Fibroblast of lung (primary cell): ENCODE measurements around the gene CACNA2D3.

Experiments
- EZH2 ChIP-seq: IDR thresholded peaks from 2 replicates; pipeline ENCODE4 v1.5.1; 2012; ENCODE audit warnings: low read length, control low read depth, mild to moderate bottlenecking; ENCODE audit errors: missing control alignments
- TF ChIP-seq, protein P1 (sequence below), 2 donors: IDR thresholded peaks in 1 of 2; conservative IDR thresholded peaks in 1 of 2; 1 replicate in 1 of 2; 2 replicates in 1 of 2; pipeline ENCODE4 v1.5.1; 2011 to 2012; ENCODE audit warnings: low read length in 2 of 2, control low read depth in 1 of 2, inconsistent platforms in 1 of 2, low read depth in 1 of 2, mild to moderate bottlenecking in 1 of 2

DNA sequence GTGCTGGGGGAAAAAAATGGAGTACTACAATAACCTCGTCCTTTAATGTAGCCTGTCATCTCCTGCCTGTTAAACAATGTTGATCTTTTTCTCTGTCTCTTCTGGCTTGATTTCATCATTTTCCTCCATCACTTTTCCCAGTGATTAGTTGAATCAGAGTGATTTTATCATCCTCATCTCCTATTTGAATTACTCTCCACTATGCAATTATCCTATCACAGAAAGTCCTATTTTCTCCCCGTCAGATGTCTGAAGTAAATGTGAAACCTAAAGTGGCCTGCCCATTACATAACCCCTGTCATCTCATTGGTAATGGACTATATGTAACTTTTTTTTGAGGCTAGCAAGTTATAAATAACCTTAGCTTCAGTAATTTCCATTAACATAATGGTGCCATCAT, 201.8 kb downstream of the CACNA2D3 start:
- no peak for TF ChIP-seq EZH2
- TF ChIP-seq, protein P1, sequence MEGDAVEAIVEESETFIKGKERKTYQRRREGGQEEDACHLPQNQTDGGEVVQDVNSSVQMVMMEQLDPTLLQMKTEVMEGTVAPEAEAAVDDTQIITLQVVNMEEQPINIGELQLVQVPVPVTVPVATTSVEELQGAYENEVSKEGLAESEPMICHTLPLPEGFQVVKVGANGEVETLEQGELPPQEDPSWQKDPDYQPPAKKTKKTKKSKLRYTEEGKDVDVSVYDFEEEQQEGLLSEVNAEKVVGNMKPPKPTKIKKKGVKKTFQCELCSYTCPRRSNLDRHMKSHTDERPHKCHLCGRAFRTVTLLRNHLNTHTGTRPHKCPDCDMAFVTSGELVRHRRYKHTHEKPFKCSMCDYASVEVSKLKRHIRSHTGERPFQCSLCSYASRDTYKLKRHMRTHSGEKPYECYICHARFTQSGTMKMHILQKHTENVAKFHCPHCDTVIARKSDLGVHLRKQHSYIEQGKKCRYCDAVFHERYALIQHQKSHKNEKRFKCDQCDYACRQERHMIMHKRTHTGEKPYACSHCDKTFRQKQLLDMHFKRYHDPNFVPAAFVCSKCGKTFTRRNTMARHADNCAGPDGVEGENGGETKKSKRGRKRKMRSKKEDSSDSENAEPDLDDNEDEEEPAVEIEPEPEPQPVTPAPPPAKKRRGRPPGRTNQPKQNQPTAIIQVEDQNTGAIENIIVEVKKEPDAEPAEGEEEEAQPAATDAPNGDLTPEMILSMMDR (conservative IDR thresholded peaks at IDR 0.05 in 1 of 2, IDR thresholded peaks at IDR 0.05 in 1 of 2; ENCODE audit: low read depth in 1 of 2, low read length in 2 of 2), result no peak
